ENCODE measurements around the gene LRRC32. TPM values are rescaled to one million over a fixed set of nuclear protein-coding genes. Genes with fewer than 3 reads are reported as not detected.

Gene LRRC32
- total and polyA plus RNA-seq, 9 of the 15 experiments (the other 6 are each of a cell fraction or from before 2014, with no cell fraction given) = 0.10 to 0.50 (median 0.19) TPM; not detected in 5

GRCh38 chr11:76700177-76701100, 29.9 kb upstream of the LRRC32 start (continued):
- TF ChIP-seq EZH2 (IDR thresholded peaks at IDR 0.05; ENCODE audit: borderline replicate concordance, low read depth, low read length) (no peak; the same call in 1 of the 2 replicates), ELF1 (tag; IDR thresholded peaks at IDR 0.05) (peak; percentile 74), CSDE1 (IDR thresholded peaks at IDR 0.05) (no peak), THAP7 (CRISPR knock-in tag; IDR thresholded peaks at IDR 0.05) (0 out of 2 replicates have a peak, but pooled peaks have one; percentile 8), CREB5 (CRISPR knock-in tag; IDR thresholded peaks at IDR 0.05) (no peak), NFATC3 (IDR thresholded peaks at IDR 0.05) (peak; percentile 88), TARDBP (IDR thresholded peaks at IDR 0.05) (0 out of 2 replicates have a peak, but pooled peaks have one; percentile 30), TEAD1 (CRISPR knock-in tag; IDR thresholded peaks at IDR 0.05) (peak; percentile 39 to 68; a peak in 1 of 4 replicates), SUPT5H (IDR thresholded peaks at IDR 0.05) (no peak), USF1 (CRISPR knock-in tag; IDR thresholded peaks at IDR 0.05) (no peak), CREB1 (IDR thresholded peaks at IDR 0.05) (peak; percentile 58; the same call in 1 of the 2 replicates), CREB1 (CRISPR knock-in tag; IDR thresholded peaks at IDR 0.05) (no peak), ZNF830 (CRISPR knock-in tag; IDR thresholded peaks at IDR 0.05) (no peak), SAFB (IDR thresholded peaks at IDR 0.05; ENCODE audit: borderline replicate concordance, low read depth, low read length) (no peak), RBM17 (IDR thresholded peaks at IDR 0.05; ENCODE audit: borderline replicate concordance, low read depth, low read length) (no peak), MAZ (CRISPR knock-in tag; conservative IDR thresholded peaks at IDR 0.05 in 1 of 2, IDR thresholded peaks at IDR 0.05 in 1 of 2) (peak; percentile 68 to 71; a peak in 3 of 4 replicates), RBM22 (IDR thresholded peaks at IDR 0.05; ENCODE audit: low read depth, low read length, poor library complexity, severe bottlenecking) (no peak), THRB (CRISPR knock-in tag; conservative IDR thresholded peaks at IDR 0.05) (peak; percentile 79)
- TF ChIP-seq, protein P1, sequence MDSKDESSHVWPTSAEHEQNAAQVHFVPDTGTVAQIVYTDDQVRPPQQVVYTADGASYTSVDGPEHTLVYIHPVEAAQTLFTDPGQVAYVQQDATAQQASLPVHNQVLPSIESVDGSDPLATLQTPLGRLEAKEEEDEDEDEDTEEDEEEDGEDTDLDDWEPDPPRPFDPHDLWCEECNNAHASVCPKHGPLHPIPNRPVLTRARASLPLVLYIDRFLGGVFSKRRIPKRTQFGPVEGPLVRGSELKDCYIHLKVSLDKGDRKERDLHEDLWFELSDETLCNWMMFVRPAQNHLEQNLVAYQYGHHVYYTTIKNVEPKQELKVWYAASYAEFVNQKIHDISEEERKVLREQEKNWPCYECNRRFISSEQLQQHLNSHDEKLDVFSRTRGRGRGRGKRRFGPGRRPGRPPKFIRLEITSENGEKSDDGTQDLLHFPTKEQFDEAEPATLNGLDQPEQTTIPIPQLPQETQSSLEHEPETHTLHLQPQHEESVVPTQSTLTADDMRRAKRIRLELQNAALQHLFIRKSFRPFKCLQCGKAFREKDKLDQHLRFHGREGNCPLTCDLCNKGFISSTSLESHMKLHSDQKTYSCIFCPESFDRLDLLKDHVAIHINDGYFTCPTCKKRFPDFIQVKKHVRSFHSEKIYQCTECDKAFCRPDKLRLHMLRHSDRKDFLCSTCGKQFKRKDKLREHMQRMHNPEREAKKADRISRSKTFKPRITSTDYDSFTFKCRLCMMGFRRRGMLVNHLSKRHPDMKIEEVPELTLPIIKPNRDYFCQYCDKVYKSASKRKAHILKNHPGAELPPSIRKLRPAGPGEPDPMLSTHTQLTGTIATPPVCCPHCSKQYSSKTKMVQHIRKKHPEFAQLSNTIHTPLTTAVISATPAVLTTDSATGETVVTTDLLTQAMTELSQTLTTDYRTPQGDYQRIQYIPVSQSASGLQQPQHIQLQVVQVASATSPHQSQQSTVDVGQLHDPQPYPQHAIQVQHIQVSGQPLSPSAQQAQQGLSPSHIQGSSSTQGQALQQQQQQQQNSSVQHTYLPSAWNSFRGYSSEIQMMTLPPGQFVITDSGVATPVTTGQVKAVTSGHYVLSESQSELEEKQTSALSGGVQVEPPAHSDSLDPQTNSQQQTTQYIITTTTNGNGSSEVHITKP (IDR thresholded peaks at IDR 0.05; ENCODE audit: partially characterized antibody) = peak; percentile 70
